IMR-90 (cell line): ENCODE data around the gene NIPAL4. TPM values are rescaled to one million over a fixed set of nuclear protein-coding genes. Genes with fewer than 3 reads are reported as not detected.

ENCODE experiments used
- ATAC-seq: fragments of 200-7000 bp; cut with Tn5 transposase; 2 replicates; pipeline ENCODE4 v1.9.1; 2020; ENCODE audit warnings: low read depth, mild to moderate bottlenecking, moderate library complexity
- BruUV-seq: library from RNA; stranded (reverse); fragments of 400-500 nt; replicated peaks from 2 replicates; lab custom pipeline; 2021; lab: Mats Ljungman, UMichigan
- CTCF ChIA-PET: fragments of 300-600 bp; formaldehyde crosslinking; extraction: SDS; loops from one replicate; lab custom pipeline; 2021; ENCODE audit warnings: antibody characterized with exemption; lab: Yijun Ruan, JAX
- POLR2A ChIA-PET: fragments of 300-600 bp; sonication (Branson Sonifier 250); formaldehyde crosslinking; loops from one replicate; lab custom pipeline; 2022; ENCODE audit warnings: antibody characterized with exemption; ENCODE audit not compliant: unreplicated experiment; lab: Charles Lee
- DNase-seq: peaks from one replicate; pipeline ENCODE4 v3.0.0; 2013
- H2AFZ ChIP-seq: replicated peaks from 2 replicates; pipeline ENCODE3; 2013; ENCODE audit warnings: low read length, mild to moderate bottlenecking; ENCODE audit not compliant: poor library complexity
- H2AK5ac ChIP-seq: 2 replicates; pipeline ENCODE4 v1.6.1; 2013; ENCODE audit warnings: low read depth, low read length, inconsistent platforms
- H2AK9ac ChIP-seq: replicated peaks from 2 replicates; pipeline ENCODE3; 2013; ENCODE audit warnings: mild to moderate bottlenecking, low read depth, low read length, moderate library complexity; ENCODE audit not compliant: poor library complexity
- H2BK120ac ChIP-seq: 2 replicates; pipeline ENCODE4 v1.6.1; 2013; ENCODE audit warnings: low read depth, low read length, inconsistent platforms
- H2BK15ac ChIP-seq: 3 replicates; pipeline ENCODE4 v1.6.1; 2013; ENCODE audit warnings: low read depth, low read length, inconsistent platforms
- H2BK20ac ChIP-seq: 2 replicates; pipeline ENCODE4 v1.6.1; 2013; ENCODE audit warnings: low read depth, mild to moderate bottlenecking, inconsistent platforms, low read length, moderate library complexity
- H2BK5ac ChIP-seq: 2 replicates; pipeline ENCODE4 v1.6.1; 2013; ENCODE audit warnings: mild to moderate bottlenecking, low read depth, low read length, inconsistent platforms; ENCODE audit not compliant: poor library complexity, severe bottlenecking
- H3K14ac ChIP-seq: replicated peaks from 2 replicates; pipeline ENCODE4 v1.6.1; 2013; ENCODE audit warnings: low read depth, low read length, inconsistent platforms
- H3K18ac ChIP-seq: 2 replicates; pipeline ENCODE4 v1.6.1; 2013; ENCODE audit warnings: low read depth, low read length, control low read depth
- H3K23ac ChIP-seq: 2 replicates; pipeline ENCODE4 v1.6.1; 2013; ENCODE audit warnings: low read depth, low read length, inconsistent platforms
- H3K27ac ChIP-seq: 2 replicates; pipeline ENCODE4 v1.5.1; 2013; ENCODE audit warnings: mild to moderate bottlenecking, control low read depth, low read length; ENCODE audit not compliant: insufficient read depth
- H3K27me3 ChIP-seq: 2 replicates; pipeline ENCODE4 v1.6.1; 2013; ENCODE audit warnings: low read length; ENCODE audit not compliant: control insufficient read depth, insufficient read depth
- H3K36me3 ChIP-seq: 2 replicates; pipeline ENCODE4 v1.6.1; 2013; ENCODE audit warnings: low read length, mixed read lengths; ENCODE audit not compliant: control insufficient read depth, insufficient read depth
- H3K4ac ChIP-seq: 2 replicates; pipeline ENCODE4 v1.6.1; 2013; ENCODE audit warnings: low read depth, low read length, inconsistent platforms
- H3K4me1 ChIP-seq: 2 replicates; pipeline ENCODE4 v1.6.1; 2013; ENCODE audit warnings: low read length, mixed read lengths; ENCODE audit not compliant: control insufficient read depth, insufficient read depth
- H3K4me2 ChIP-seq: 2 replicates; pipeline ENCODE4 v1.6.1; 2013; ENCODE audit warnings: low read depth, mild to moderate bottlenecking, control low read depth, low read length, moderate library complexity
- H3K4me3 ChIP-seq: 2 replicates; pipeline ENCODE4 v1.5.1; 2013; ENCODE audit warnings: low read depth, mild to moderate bottlenecking, control low read depth, low read length, moderate library complexity; ENCODE audit not compliant: insufficient read depth
- H3K56ac ChIP-seq: 2 replicates; pipeline ENCODE4 v1.6.1; 2013; ENCODE audit warnings: low read length, inconsistent platforms; ENCODE audit not compliant: insufficient read depth; ENCODE audit errors: extremely low read depth
- H3K79me1 ChIP-seq, 2 experiments: 2 replicates each; pipeline ENCODE4 v1.6.1; 2013; ENCODE audit warnings: low read length in 2 of 2, inconsistent platforms in 1 of 2, low read depth in 1 of 2
- H3K9ac ChIP-seq: 2 replicates; pipeline ENCODE4 v1.6.1; 2013; ENCODE audit warnings: low read depth, low read length, control low read depth
- H3K9me1 ChIP-seq: 2 replicates; pipeline ENCODE4 v1.6.1; 2013; ENCODE audit warnings: low read length, inconsistent platforms; ENCODE audit not compliant: insufficient read depth
- H3K9me3 ChIP-seq: 2 replicates; pipeline ENCODE4 v1.6.1; 2013; ENCODE audit warnings: low read length; ENCODE audit not compliant: control insufficient read depth, insufficient read depth
- H4K20me1 ChIP-seq: 2 replicates; pipeline ENCODE4 v1.6.1; 2013; ENCODE audit warnings: low read length, inconsistent platforms; ENCODE audit not compliant: insufficient read depth
- H4K5ac ChIP-seq: 2 replicates; pipeline ENCODE4 v1.6.1; 2013; ENCODE audit warnings: mild to moderate bottlenecking, low read depth, low read length, control low read depth
- H4K8ac ChIP-seq, 2 experiments: 2 replicates each; pipeline ENCODE4 v1.6.1; 2013; ENCODE audit warnings: low read depth in 2 of 2, low read length in 2 of 2, control low read depth in 1 of 2, inconsistent platforms in 1 of 2
- H4K91ac ChIP-seq: 2 replicates; pipeline ENCODE4 v1.6.1; 2013; ENCODE audit warnings: low read depth, low read length, inconsistent platforms; ENCODE audit not compliant: insufficient read depth
- BHLHE40 ChIP-seq: fragments of 150-350 bp; IDR thresholded peaks from 2 replicates; pipeline ENCODE4 v1.6.1; 2016; ENCODE audit warnings: mild to moderate bottlenecking, low read depth, low read length
- CEBPB ChIP-seq: IDR thresholded peaks from 2 replicates; pipeline ENCODE4 v1.6.1; 2012; ENCODE audit warnings: low read depth, low read length, improper control_type of control experiment
- CHD1 ChIP-seq: IDR thresholded peaks from 2 replicates; pipeline ENCODE4 v1.6.1; 2012; ENCODE audit warnings: low read depth, low read length, improper control_type of control experiment
- CTCF ChIP-seq: conservative IDR thresholded peaks from 2 replicates; pipeline ENCODE4 v1.5.1; 2012; ENCODE audit warnings: mild to moderate bottlenecking, low read depth, low read length, improper control_type of control experiment
- ELK1 ChIP-seq: fragments of 150-350 bp; IDR thresholded peaks from 2 replicates; pipeline ENCODE4 v1.6.1; 2016; ENCODE audit warnings: low read depth, mild to moderate bottlenecking, low read length, moderate library complexity, borderline replicate concordance
- FOS ChIP-seq: fragments of 150-350 bp; IDR thresholded peaks from 2 replicates; pipeline ENCODE4 v1.6.1; 2016; ENCODE audit warnings: low read depth, low read length
- MAFK ChIP-seq: IDR thresholded peaks from 2 replicates; pipeline ENCODE4 v1.6.1; 2012; ENCODE audit warnings: low read depth, low read length, improper control_type of control experiment
- MAZ ChIP-seq: IDR thresholded peaks from 2 replicates; pipeline ENCODE4 v1.6.1; 2012; ENCODE audit warnings: low read depth, mild to moderate bottlenecking, low read length, improper control_type of control experiment, moderate library complexity, borderline replicate concordance
- MXI1 ChIP-seq: IDR thresholded peaks from 2 replicates; pipeline ENCODE4 v1.6.1; 2012; ENCODE audit warnings: low read depth, mild to moderate bottlenecking, low read length, moderate library complexity, borderline replicate concordance
- NFE2L2 ChIP-seq: fragments of 150-350 bp; IDR thresholded peaks from 2 replicates; pipeline ENCODE4 v1.6.1; 2016; ENCODE audit warnings: low read depth, mild to moderate bottlenecking, low read length
- POLR2A ChIP-seq: IDR thresholded peaks from 2 replicates; pipeline ENCODE4 v1.6.1; 2012; ENCODE audit warnings: mild to moderate bottlenecking, low read depth, low read length
- RAD21 ChIP-seq: IDR thresholded peaks from 2 replicates; pipeline ENCODE4 v1.6.1; 2012; ENCODE audit warnings: low read length, improper control_type of control experiment
- RCOR1 ChIP-seq: IDR thresholded peaks from 2 replicates; pipeline ENCODE4 v1.6.1; 2012; ENCODE audit warnings: mild to moderate bottlenecking, low read length, improper control_type of control experiment; ENCODE audit not compliant: insufficient replicate concordance
- RFX5 ChIP-seq: IDR thresholded peaks from 2 replicates; pipeline ENCODE4 v1.8.0; 2012; ENCODE audit warnings: low read depth, mild to moderate bottlenecking, low read length, moderate library complexity
- SMC3 ChIP-seq: fragments of 150-350 bp; IDR thresholded peaks from 2 replicates; pipeline ENCODE4 v1.6.1; 2016; ENCODE audit warnings: low read depth, mild to moderate bottlenecking, antibody characterized with exemption, low read length, moderate library complexity
- USF2 ChIP-seq: fragments of 150-350 bp; IDR thresholded peaks from 2 replicates; pipeline ENCODE4 v1.6.1; 2017; ENCODE audit warnings: mild to moderate bottlenecking, antibody characterized with exemption, low read length, low read depth
- WGBS, 2 experiments: methylation state at CpG; one replicate each; pipeline versions ENCODE4 v1.1.5 to v1.1.7; 2013; ENCODE audit warnings: missing lambda C conversion rate in 2 of 2; ENCODE audit not compliant: insufficient read length in 1 of 2; ENCODE audit errors: extremely low coverage in 2 of 2; 5-methylcytosine and 5-hydroxymethylcytosine counted together
- dilution Hi-C: fragments of 300-500 bp; cut with HindIII; formaldehyde crosslinking; loops from one replicate; pipeline ENCODE4 v1.14.3; 2018; ENCODE audit warnings: low sequenced_read_pairs; ENCODE audit not compliant: unreplicated experiment
- in situ Hi-C: fragments of 300-500 bp; cut with MboI; formaldehyde crosslinking; loops from 3 replicates; pipeline ENCODE4 v1.14.3; 2019; ENCODE audit warnings: low sequenced_read_pairs, inconsistent platforms, mixed read lengths
- intact Hi-C: fragments of 100-400 bp; cut with micrococcal nuclease; formaldehyde crosslinking; loops from 2 replicates; pipeline ENCODE4 v1.10.0; 2022
- polyA plus RNA-seq, 3 experiments: library from polyadenylated mRNA; depleted of rRNA; stranded (reverse); fragments of >200 nt; gene quantifications; 2 replicates each; pipeline ENCODE4 v1.2.3, GENCODE V29; 2012; ENCODE audit warnings: low replicate concordance in 1 of 3
- total RNA-seq: library from RNA; depleted of rRNA; stranded (reverse); fragments of >200 nt; gene quantifications from 2 replicates; pipeline ENCODE4 v1.2.3, GENCODE V29; 2012

The NIPAL4 gene
- total and polyA plus RNA-seq, 2 of the 4 experiments (the other 2 are of a cell fraction): 0.18 to 0.39 TPM

- Histone ChIP-seq H2AK9ac (no peak overlapping the region), H3K4me3 (no peak overlapping the region), H3K4me1 (peaks cover 9% of the 10 kb centered on the region; the same call in 1 of the 2 replicates), H3K18ac (no peak overlapping the region), H3K9me3 (no peaks in the 10 kb centered on the region), H2BK20ac (no peak overlapping the region), H3K36me3 (peaks cover 4% of the 10 kb centered on the region), H2BK120ac (no peak overlapping the region), H4K91ac (no peak overlapping the region), H3K56ac (no peak overlapping the region), H3K4me2 (no peak overlapping the region), H3K27ac (no peak overlapping the region), H4K5ac (no peak overlapping the region), H2BK5ac (no peak overlapping the region), H3K9me1 (peaks cover 28% of the 10 kb centered on the region), H3K27me3 (no peaks in the 10 kb centered on the region), H2AK5ac (no peak overlapping the region), H3K4ac (0 out of 2 replicates have a peak overlapping the region, but pooled peaks have one; percentile 42), H4K8ac (peak overlapping the region in 1 of 2 experiments; percentile 10; a peak in 1 of 4 replicates), H3K9ac (no peak overlapping the region), H4K20me1 (no peaks in the 10 kb centered on the region), H3K79me1 (peaks cover 4 to 28% of the 10 kb centered on the region in 2 experiments), H2BK15ac (no peak overlapping the region), H3K14ac (no peak overlapping the region), H2AFZ (no peak overlapping the region), H3K23ac (no peak overlapping the region)
- TF ChIP-seq RFX5 (no peak), RAD21 (no peak), CEBPB (no peak), CHD1 (no peak), FOS (no peak), SMC3 (no peak), NFE2L2 (no peak), BHLHE40 (no peak), POLR2A (no peak), MXI1 (no peak), CTCF (no peak), MAZ (no peak), USF2 (no peak), MAFK (no peak), RCOR1 (no peak), ELK1 (no peak)
- WGBS, 2 experiments: no CpG with 5 or more reads among the region's 1 CpG
- in situ Hi-C loops: no loop called here
- intact Hi-C loops: no loop called here
- ChIA-PET CTCF (interaction anchor here (1.1 to 2.3 kb wide), 4 partner anchors 38 to 248 kb away, joined by 4 to 14 read pairs (median 6); no protein-coding TSS in a partner anchor), POLR2A (no interaction called here)
- no peak for ATAC-seq
- dilution Hi-C loops: no loop called here
- no TSS peak for BruUV-seq
- no peak for DNase-seq
Measured at GRCh38 chr5:157470631-157471030, 10.6 kb downstream of the NIPAL4 start.
